NT2/D1 (cell line): ENCODE results near the gene TSKS.

Source experiments
- YY1 ChIP-seq: IDR thresholded peaks from 2 replicates; pipeline ENCODE4 v1.6.1; 2011; ENCODE audit not compliant: insufficient read length, insufficient read depth
- ZNF274 ChIP-seq: IDR thresholded peaks from 2 replicates; pipeline ENCODE4 v1.6.1; 2011; ENCODE audit warnings: mild to moderate bottlenecking, low read depth, low read length

GRCh38 chr19:49803529-49803856, 40.4 kb upstream of the TSKS start:
- TF ChIP-seq ZNF274 (no peak), YY1 (no peak)
